ENCODE results near the gene KRTAP12-4. TPM values are rescaled to one million over a fixed set of nuclear protein-coding genes. Genes with fewer than 3 reads are reported as not detected.
"Not testable (repeated sequence)": the region's sequence is repeated elsewhere in the genome, so short reads cannot be mapped to it uniquely, and the experiment has no call there.

Gene KRTAP12-4
- total and polyA plus RNA-seq, 4 donors = not detected

DNA sequence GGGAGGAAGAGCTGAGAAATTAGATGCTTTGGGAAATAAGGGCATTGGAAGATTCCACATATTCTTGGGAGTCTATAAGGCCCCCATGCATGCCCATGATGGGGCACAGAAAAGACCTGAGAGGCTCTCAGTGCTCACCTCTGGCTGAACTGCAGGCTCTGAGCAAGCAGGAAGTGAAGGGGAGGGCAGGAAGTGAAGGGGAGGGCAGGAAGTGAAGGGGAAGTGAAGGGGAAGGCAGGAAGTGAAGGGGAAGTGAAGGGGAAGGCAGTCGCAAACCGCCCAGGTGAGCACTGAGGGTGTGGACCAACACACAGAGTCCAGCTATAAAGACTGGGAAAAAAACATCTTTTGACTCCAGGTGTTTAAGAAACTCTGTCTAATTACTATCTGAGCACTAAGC lies 24.0 kb downstream of the KRTAP12-4 start:
- DNase-seq = no peak
- no peaks in the 10 kb centered on the region for H3K9me3 ChIP-seq (ENCODE audit: control insufficient read depth, low read length)
- no peak overlapping the region for H3K4me3 ChIP-seq (ENCODE audit: low read length in 2 of 2)
- no peak for ATAC-seq (ENCODE audit: low FRiP score)
- no peaks in the 10 kb centered on the region for H3K36me3 ChIP-seq (ENCODE audit: control insufficient read depth in 1 of 2, insufficient read depth in 2 of 2, low read length in 1 of 2)
- intact Hi-C loops (cut with DNase I) = no loop called here
- H3K27me3 ChIP-seq (ENCODE audit: control insufficient read depth in 1 of 2, insufficient read depth in 2 of 2, low read length in 1 of 2) = no peaks in the 10 kb centered on the region
- WGBS, 2 donors = 90 to 100% methylated on average over 2 of the region's 2 CpGs
- H3K27ac ChIP-seq (ENCODE audit: low read depth in 1 of 2, low read length in 2 of 2) = no peak overlapping the region
- H3K4me1 ChIP-seq (ENCODE audit: control insufficient read depth in 1 of 2, insufficient read depth in 2 of 2, low read length in 2 of 2) = no peaks in the 10 kb centered on the region

DNA sequence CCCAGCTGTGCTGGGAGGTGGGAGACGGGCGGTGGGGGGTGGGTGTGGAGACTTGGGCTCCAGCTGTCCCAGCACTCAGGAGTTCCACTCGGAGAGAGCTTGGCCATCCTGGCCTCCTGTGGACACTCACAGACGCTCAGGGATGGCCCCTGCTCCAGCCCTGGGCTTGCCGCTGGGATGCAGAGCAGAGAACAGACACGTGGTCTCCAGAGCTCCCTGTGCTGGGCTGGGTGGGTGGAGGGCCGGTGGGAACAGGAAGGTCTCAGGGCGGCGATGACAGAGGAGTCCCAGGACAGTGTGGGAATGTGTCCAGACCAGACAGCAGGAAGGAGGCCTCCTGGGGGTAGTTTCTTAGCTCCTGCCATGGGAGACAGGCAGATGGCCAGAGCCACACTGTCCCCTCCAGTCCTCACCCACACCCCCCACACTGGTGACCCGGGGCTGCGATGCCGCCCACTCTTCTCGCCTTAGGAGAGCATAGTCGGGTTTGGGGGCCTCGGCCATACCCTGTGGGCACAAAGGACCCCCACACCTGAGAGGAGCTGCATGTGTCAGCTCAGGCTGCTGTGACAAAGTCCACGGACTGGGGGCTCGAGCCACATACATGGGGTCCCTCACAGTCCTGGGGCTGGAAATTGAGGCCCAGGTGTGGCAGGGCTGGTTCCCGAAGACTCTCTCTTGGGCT lies 25.6 kb downstream of the KRTAP12-4 start:
- WGBS, 2 donors = 66 to 79% methylated on average over 16 to 18 of the region's 18 CpGs

DNA sequence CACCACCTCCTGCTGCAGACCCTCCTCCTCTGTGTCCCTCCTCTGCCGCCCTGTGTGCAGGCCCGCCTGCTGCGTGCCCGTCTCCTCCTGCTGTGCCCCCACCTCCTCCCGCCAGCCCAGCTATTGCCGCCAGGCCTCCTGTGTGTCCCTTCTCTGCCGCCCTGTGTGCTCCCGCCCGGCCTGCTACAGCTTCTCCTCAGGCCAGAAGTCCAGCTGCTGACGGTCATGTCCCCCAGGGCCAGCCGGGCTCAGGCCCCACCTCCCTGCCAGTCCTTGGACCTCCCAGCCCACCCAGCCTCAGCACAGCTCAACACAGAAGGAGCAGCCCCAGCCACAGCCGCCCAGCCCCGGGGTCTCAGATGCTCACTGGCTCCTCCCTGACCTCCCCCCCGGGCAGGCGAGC lies 26.6 kb downstream of the KRTAP12-4 start:
- DNase-seq; H3K9me3 ChIP-seq (ENCODE audit: control insufficient read depth, low read length); H3K4me1 ChIP-seq (ENCODE audit: control insufficient read depth in 1 of 2, insufficient read depth in 2 of 2, low read length in 2 of 2); H3K36me3 ChIP-seq (ENCODE audit: control insufficient read depth in 1 of 2, insufficient read depth in 2 of 2, low read length in 1 of 2); H3K27me3 ChIP-seq (ENCODE audit: control insufficient read depth in 1 of 2, insufficient read depth in 2 of 2, low read length in 1 of 2); H3K4me3 ChIP-seq (ENCODE audit: low read length in 2 of 2); H3K27ac ChIP-seq (ENCODE audit: low read depth in 1 of 2, low read length in 2 of 2); intact Hi-C loops (cut with DNase I); ATAC-seq (ENCODE audit: low FRiP score): not testable (repeated sequence)
- WGBS, 2 donors = 39 to 49% methylated on average over 11 to 15 of the region's 15 CpGs

More for the DNA sequence above, 25.6 kb downstream of the KRTAP12-4 start:
- Histone ChIP-seq H3K36me3 (ENCODE audit: control insufficient read depth in 1 of 2, insufficient read depth in 2 of 2, low read length in 1 of 2) (no peaks in the 10 kb centered on the region), H3K27ac (ENCODE audit: low read depth in 1 of 2, low read length in 2 of 2) (no peak overlapping the region), H3K4me1 (ENCODE audit: control insufficient read depth in 1 of 2, insufficient read depth in 2 of 2, low read length in 2 of 2) (no peaks in the 10 kb centered on the region), H3K4me3 (ENCODE audit: low read length in 2 of 2) (no peak overlapping the region), H3K9me3 (ENCODE audit: control insufficient read depth, low read length) (no peaks in the 10 kb centered on the region), H3K27me3 (ENCODE audit: control insufficient read depth in 1 of 2, insufficient read depth in 2 of 2, low read length in 1 of 2) (no peaks in the 10 kb centered on the region)
- intact Hi-C loops (cut with DNase I) = no loop called here
- ATAC-seq (ENCODE audit: low FRiP score) = no peak
- no peak for DNase-seq

DNA sequence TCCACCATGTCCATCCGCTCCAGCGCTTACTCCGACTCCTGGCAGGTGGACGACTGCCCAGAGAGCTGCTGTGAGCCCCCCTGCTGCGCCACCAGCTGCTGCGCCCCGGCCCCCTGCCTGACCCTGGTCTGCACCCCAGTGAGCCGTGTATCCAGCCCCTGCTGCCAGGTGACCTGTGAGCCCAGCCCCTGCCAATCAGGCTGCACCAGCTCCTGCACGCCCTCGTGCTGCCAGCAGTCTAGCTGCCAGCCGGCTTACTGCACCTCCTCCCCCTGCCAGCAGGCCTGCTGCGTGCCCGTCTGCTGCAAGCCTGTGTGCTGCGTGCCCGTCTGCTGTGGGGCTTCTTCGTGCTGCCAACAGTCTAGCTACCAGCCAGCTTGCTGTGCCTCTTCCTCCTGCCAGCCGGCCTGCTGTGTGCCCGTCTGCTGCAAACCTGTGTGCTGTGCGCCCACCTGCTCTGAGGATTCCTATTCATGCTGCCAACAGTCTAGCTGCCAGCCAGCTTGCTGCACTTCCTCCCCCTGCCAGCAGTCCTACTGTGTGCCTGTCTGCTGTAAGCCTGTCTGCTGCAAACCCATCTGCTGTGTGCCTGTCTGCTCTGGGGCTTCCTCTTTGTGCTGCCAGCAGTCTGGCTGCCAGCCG lies 27.2 kb downstream of the KRTAP12-4 start:
- H3K27me3 ChIP-seq (ENCODE audit: control insufficient read depth in 1 of 2, insufficient read depth in 2 of 2, low read length in 1 of 2); DNase-seq; H3K4me1 ChIP-seq (ENCODE audit: control insufficient read depth in 1 of 2, insufficient read depth in 2 of 2, low read length in 2 of 2); H3K36me3 ChIP-seq (ENCODE audit: control insufficient read depth in 1 of 2, insufficient read depth in 2 of 2, low read length in 1 of 2); H3K4me3 ChIP-seq (ENCODE audit: low read length in 2 of 2); intact Hi-C loops (cut with DNase I); ATAC-seq (ENCODE audit: low FRiP score); H3K9me3 ChIP-seq (ENCODE audit: control insufficient read depth, low read length); H3K27ac ChIP-seq (ENCODE audit: low read depth in 1 of 2, low read length in 2 of 2): not testable (repeated sequence)
- 67 to 83% methylated on average over 12 to 20 of the region's 20 CpGs for WGBS, 2 donors

DNA sequence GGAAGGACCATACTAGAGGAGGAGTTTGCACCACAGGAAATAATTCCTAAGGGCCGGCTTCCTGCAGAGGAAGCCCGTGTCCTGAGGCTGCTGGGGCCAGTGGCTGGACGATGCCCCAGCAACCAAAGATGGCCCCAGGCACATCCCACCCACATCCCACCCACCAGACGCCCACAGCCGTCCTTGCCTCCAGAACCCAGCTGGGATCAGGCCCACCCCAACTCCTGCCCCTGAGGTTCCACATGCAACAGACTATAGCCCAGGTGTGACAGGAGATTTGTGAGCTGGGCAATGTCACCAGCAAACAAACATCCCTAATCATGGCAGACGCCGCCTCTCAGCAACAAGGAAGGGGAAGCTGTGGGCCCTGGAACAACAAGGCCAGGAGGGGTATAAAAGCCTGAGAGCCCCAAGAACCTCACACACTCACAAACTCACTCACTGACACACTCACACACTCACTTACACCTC lies 27.8 kb downstream of the KRTAP12-4 start, which contains the start of gene KRTAP10-9:
TSS of gene KRTAP10-9 (plus strand) at position 421 of the 471 bp plus-strand sequence. CDS start 79 bp downstream, outside the sequence.
- ATAC-seq (ENCODE audit: low FRiP score) (no peak), DNase-seq (no peak)
- WGBS, 2 donors = 69 to 79% methylated on average over 7 of the region's 7 CpGs

GRCh38 chr21:44626262-44626661 lies 28.2 kb downstream of the KRTAP12-4 start:
- ATAC-seq (ENCODE audit: low FRiP score) (no peak), DNase-seq (no peak)
- Histone ChIP-seq H3K4me3 (ENCODE audit: low read length in 2 of 2) (no peak overlapping the region), H3K27me3 (ENCODE audit: control insufficient read depth in 1 of 2, insufficient read depth in 2 of 2, low read length in 1 of 2) (no peaks in the 10 kb centered on the region), H3K36me3 (ENCODE audit: control insufficient read depth in 1 of 2, insufficient read depth in 2 of 2, low read length in 1 of 2) (no peaks in the 10 kb centered on the region), H3K27ac (ENCODE audit: low read depth in 1 of 2, low read length in 2 of 2) (no peak overlapping the region), H3K4me1 (ENCODE audit: control insufficient read depth in 1 of 2, insufficient read depth in 2 of 2, low read length in 2 of 2) (no peaks in the 10 kb centered on the region), H3K9me3 (ENCODE audit: control insufficient read depth, low read length) (peaks cover 3% of the 10 kb centered on the region)
- intact Hi-C loops (cut with DNase I) = no loop called here
- 79 to 85% methylated on average over 10 of the region's 10 CpGs for WGBS, 2 donors

More for the DNA sequence above, 27.8 kb downstream of the KRTAP12-4 start, which contains the start of gene KRTAP10-9:
- Histone ChIP-seq H3K9me3 (ENCODE audit: control insufficient read depth, low read length) (peaks cover 3% of the 10 kb centered on the region), H3K4me3 (ENCODE audit: low read length in 2 of 2) (no peak within 1 kb of the TSS), H3K27ac (ENCODE audit: low read depth in 1 of 2, low read length in 2 of 2) (no peak within 1 kb of the TSS), H3K4me1 (ENCODE audit: control insufficient read depth in 1 of 2, insufficient read depth in 2 of 2, low read length in 2 of 2) (no peaks in the 10 kb centered on the region), H3K27me3 (ENCODE audit: control insufficient read depth in 1 of 2, insufficient read depth in 2 of 2, low read length in 1 of 2) (no peaks in the 10 kb centered on the region), H3K36me3 (ENCODE audit: control insufficient read depth in 1 of 2, insufficient read depth in 2 of 2, low read length in 1 of 2) (no peaks in the 10 kb centered on the region)
- intact Hi-C loops (cut with DNase I) = no loop called here

DNA sequence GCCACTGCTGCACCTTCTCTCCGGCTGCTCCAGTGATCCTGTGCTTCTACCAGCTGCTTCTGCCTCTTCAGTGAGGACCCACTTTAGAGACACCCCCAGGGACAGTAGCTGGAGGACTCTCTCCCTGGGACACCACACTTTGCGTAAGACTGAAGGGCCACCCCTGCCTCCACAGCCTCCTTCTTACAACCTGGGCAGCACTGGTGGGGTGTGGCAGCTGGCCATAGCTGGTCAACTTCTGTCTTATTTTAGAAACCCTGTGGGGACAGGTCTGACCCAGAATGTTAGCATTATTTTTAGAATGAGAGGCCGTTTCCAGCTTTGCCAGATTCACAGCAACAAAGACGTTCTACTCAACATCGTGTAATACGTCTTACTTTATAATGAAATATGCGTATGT lies 28.7 kb downstream of the KRTAP12-4 start:
- ATAC-seq (ENCODE audit: low FRiP score) = no peak
- H3K27ac ChIP-seq (ENCODE audit: low read depth in 1 of 2, low read length in 2 of 2) = no peak overlapping the region
- H3K36me3 ChIP-seq (ENCODE audit: control insufficient read depth in 1 of 2, insufficient read depth in 2 of 2, low read length in 1 of 2) = no peaks in the 10 kb centered on the region
- H3K27me3 ChIP-seq (ENCODE audit: control insufficient read depth in 1 of 2, insufficient read depth in 2 of 2, low read length in 1 of 2) = no peaks in the 10 kb centered on the region
- 58 to 65% methylated on average over 7 of the region's 7 CpGs for WGBS, 2 donors
- H3K9me3 ChIP-seq (ENCODE audit: control insufficient read depth, low read length) = peaks cover 3% of the 10 kb centered on the region
- no peak overlapping the region for H3K4me3 ChIP-seq (ENCODE audit: low read length in 2 of 2)
- intact Hi-C loops (cut with DNase I) = no loop called here
- no peaks in the 10 kb centered on the region for H3K4me1 ChIP-seq (ENCODE audit: control insufficient read depth in 1 of 2, insufficient read depth in 2 of 2, low read length in 2 of 2)
- no peak for DNase-seq

DNA sequence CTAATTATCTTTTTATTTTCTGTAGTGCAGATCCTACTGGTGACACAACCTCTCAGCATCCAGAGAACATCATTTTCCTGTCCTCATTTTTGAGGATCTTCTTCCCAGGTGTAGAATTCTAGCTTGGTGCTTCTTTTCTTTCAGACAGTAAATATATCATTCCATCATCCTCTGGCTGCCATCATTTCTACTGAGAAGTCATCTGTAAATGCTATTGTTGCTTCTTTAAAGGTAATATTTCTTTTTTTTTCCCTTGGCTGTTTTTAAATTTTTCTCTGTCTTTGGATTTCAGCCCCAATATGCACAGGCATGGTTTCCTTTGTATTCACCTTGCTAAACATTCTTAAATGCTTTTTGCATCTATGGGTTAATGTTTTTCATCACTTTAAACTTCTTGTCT lies 30.9 kb downstream of the KRTAP12-4 start:
- no peaks in the 10 kb centered on the region for H3K27me3 ChIP-seq (ENCODE audit: control insufficient read depth in 1 of 2, insufficient read depth in 2 of 2, low read length in 1 of 2)
- peaks cover 3% of the 10 kb centered on the region for H3K9me3 ChIP-seq (ENCODE audit: control insufficient read depth, low read length)
- DNase-seq (no peak), ATAC-seq (ENCODE audit: low FRiP score) (no peak)
- H3K36me3 ChIP-seq (ENCODE audit: control insufficient read depth in 1 of 2, insufficient read depth in 2 of 2, low read length in 1 of 2) = no peaks in the 10 kb centered on the region
- H3K4me1 ChIP-seq (ENCODE audit: control insufficient read depth in 1 of 2, insufficient read depth in 2 of 2, low read length in 2 of 2) = no peaks in the 10 kb centered on the region
- no peak overlapping the region for H3K4me3 ChIP-seq (ENCODE audit: low read length in 2 of 2)
- intact Hi-C loops (cut with DNase I) = no loop called here
- no peak overlapping the region for H3K27ac ChIP-seq (ENCODE audit: low read depth in 1 of 2, low read length in 2 of 2)

- Histone ChIP-seq H3K27ac (ENCODE audit: low read depth in 1 of 2, low read length in 2 of 2) (no peak overlapping the region), H3K27me3 (ENCODE audit: control insufficient read depth in 1 of 2, insufficient read depth in 2 of 2, low read length in 1 of 2) (no peaks in the 10 kb centered on the region), H3K36me3 (ENCODE audit: control insufficient read depth in 1 of 2, insufficient read depth in 2 of 2, low read length in 1 of 2) (no peaks in the 10 kb centered on the region), H3K4me3 (ENCODE audit: low read length in 2 of 2) (no peak overlapping the region), H3K4me1 (ENCODE audit: control insufficient read depth in 1 of 2, insufficient read depth in 2 of 2, low read length in 2 of 2) (no peaks in the 10 kb centered on the region), H3K9me3 (ENCODE audit: control insufficient read depth, low read length) (peaks cover 3% of the 10 kb centered on the region)
- DNase-seq (no peak), ATAC-seq (ENCODE audit: low FRiP score) (no peak)
- WGBS, 2 donors = 86 to 90% methylated on average over 6 of the region's 6 CpGs
- intact Hi-C loops (cut with DNase I) = no loop called here
These were observed 34.6 kb downstream of the KRTAP12-4 start for GRCh38 chr21:44619886-44620285.

All from aorta (tissue), 5 donors.